GM03348 (cell line): ENCODE results near the gene CPAMD8.
"Not testable (repeated sequence)": the region's sequence is repeated elsewhere in the genome, so short reads cannot be mapped to it uniquely, and the experiment has no call there.

Experiments
- DNase-seq: peaks from one replicate; pipeline ENCODE4 v3.0.0; 2012; ENCODE audit warnings: low spot score

CPAMD8 gene

DNA sequence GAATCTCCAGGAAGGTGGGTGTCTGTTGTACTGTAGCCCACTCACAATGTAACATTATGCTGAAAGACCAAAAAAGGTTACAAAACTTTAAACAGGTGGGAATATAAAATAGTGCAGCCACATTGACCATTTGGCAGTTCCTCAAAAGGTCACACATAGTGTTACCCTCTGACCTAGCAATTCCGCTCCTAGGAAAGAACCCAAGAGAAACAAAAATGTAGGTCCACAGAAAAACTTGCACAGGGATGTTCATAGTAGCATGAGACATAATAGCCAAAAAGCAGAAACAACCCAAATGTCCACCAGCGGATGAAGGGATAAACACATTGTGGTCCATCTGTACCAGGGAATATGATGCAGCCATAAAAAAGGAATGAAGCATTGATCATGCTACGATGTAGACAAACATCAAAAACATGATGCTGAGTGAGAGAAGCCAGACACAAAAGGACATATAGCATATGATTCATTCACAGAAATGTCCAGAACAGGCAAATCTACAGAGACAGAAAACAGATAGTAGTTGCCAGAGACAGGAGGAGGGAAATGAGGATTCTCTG, 27.9 kb downstream of the CPAMD8 start:
- DNase-seq = no peak

DNA sequence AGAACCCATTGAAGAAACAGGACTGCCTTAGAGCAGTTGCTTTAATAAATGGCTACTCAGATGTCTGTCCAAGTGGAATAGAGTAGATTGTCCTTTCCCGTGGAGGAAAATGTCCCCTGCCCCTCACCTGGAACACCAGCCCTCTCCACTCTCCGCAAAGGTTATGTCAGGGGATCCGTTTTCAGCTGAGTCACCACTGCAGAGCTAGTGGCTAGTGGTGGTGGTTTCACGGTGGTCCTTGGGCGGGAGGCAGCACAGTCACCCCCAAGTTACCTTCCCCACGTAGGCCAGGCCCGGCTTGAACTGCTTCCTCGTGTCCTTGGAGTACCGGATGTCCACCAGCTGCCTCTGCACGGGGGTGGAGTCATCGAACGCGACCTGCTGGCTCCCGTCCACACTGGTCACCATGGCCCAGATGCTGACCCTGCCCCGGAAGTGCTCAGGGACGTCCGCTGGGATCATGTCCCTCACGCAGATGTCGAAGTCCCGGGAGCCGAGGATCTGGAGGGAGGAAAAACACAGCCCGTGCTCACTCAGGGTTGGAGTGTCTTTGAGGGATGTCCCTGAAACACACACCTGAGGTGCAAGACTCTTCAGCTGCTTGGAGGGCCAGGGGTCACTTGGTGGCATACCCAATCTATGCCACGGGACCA, 29.6 kb downstream of the CPAMD8 start:
- DNase-seq = not testable (repeated sequence)

DNA sequence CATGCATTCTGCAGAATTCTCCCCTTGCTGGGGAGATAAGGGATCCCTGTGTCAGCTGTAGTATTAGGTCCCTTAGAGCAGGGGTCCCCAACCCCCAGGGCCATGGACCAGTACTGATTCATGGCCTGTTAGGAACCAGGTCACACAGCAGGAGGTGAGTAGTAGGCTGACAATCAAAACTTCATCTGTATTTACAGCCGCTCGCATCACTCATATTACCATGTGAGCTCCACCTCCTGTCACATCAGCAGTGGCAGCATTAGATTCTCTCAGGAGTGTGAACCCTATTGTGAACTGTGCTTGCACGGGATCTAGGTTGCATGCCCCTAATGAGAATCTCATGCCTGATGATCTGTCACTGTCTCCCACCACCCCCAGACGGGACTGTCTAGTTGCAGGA, 37.9 kb downstream of the CPAMD8 start:
- no peak for DNase-seq

DNA sequence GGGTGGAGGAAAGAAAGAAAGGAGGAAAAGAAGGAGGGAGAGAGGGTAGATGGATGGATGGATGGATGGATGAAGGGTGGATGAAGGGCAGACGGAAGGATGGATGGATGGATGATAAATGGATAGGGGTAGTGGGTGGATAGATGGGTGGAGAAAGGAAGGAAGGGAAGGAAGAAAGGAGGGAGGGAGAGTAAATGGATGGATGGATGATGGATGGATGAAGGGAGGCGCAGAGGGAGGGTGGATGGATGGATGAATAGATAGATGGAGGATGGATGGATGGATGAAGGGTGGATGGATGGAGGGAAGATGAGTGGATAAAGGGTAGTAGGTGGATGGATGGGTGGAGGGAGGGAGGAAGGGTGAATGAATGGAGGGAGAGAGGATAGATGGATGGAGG, 41.2 kb downstream of the CPAMD8 start:
- no peak for DNase-seq

DNA sequence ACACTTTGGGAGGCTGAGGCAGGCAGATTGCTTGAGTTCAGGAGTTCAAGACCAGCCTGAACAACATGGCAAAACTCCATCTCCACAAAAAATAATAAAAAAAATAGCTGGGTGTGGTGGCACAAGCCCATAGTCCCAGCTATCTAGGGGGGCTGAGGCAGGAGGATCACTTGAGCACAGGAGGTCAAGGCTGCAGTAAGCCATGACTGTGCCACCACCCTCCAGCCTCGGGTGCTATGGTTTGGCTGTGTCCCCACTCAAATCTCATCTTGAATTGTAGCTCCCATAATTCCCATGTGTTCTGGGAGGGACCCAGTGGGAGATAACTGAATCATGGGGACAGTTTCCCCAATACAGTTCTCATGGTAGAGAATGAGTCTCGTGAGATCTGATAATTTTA, 44.0 kb downstream of the CPAMD8 start:
- not testable (repeated sequence) for DNase-seq

DNA sequence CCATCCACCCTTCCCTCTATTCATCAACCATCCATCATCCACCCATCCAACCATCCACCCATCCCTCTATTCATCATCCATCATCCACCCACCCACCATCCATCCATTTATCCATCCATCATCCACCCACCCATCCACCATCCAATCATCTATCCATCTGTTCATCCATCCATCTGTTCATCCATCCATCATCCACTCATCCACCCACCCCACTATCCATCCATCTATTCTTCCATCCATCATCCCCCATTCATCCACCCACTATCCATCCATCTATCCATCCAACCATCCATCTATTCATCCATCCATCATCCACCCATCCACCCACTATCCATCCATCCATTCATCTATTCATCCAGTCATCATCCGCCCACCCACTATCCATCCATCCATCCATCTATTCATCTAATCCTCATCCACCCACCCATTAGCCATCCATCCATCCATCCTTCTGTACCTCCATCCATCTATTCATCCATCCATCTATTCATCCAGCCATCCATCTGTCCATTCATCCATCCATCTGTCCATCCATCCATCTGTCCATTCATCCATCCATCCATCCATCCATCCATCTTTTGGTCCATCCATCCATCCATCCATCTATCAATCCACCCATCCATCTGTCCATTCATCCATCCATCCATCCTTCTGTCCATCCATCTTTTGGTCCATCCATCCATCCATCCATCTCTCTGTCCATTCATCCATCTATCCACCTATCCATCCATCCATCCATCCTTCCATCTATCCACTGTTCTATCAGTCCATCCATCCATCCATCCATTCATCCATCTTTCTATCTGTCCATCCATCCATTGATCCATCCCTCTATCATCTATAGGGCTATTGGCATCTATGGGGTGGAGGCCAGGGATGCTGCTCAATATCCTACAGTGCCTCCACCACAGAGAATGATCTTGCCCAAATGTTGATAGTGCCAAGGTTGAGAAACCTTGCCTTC, 47.5 kb downstream of the CPAMD8 start:
- DNase-seq = no peak

DNA sequence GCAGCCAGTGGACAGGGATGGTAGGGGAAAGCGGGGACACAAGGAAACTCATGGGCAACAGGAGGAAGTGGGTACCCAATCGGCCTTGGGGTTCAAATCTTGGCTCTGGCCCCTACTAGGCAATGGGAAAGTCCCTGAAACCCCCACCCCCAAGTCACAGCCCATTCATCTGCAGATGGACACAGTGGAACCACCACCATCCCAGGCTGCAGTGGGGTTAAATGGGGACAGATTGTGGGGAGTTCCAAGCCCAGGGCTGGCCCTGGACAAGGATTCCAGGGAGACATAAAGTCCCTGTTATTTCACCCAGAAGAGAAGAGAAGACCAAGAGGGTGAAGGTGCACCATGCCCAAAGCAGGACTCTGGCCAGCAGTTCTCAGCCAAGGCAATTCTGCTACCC, 48.5 kb downstream of the CPAMD8 start:
- DNase-seq = no peak

DNA sequence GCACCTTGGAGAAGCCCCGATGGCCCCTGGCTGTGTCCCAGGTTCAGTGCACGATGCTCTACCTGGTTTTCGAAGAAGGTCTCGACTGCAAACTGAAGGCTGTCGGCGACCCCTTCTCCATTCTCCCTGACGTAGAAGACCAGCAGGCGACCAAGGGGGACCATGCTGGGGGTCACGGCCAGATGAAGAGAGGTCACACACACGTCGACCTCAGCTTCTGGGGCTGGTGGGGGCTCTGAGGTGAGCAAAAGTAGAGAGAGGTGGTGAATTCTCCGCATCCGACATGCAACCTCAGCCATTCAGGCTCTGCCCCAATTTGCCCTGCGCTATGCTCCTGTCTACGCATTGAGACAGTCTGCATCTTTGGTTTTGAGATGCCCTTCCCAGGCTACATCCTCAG, 49.3 kb downstream of the CPAMD8 start:
- DNase-seq = no peak

DNA sequence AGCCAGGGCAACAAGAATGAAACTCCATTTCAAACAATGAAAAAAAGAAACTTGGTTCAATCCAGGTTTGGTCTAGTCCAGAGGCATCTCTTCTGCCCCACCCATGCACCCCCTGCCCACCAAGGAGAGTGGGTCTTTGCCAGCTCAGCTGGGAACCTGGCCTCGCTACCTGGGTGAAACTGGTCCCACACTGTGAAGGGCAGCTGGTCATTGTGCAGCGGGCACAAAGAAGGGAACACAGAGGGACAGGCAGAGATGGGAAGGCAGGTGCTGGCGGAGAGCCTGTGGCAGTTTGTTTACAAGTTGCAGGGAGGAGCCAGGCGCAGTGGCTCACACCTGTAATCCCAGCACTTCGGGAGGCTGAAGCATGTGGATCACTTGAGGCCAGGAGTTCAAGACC, 50.2 kb downstream of the CPAMD8 start:
- DNase-seq = no peak

DNA sequence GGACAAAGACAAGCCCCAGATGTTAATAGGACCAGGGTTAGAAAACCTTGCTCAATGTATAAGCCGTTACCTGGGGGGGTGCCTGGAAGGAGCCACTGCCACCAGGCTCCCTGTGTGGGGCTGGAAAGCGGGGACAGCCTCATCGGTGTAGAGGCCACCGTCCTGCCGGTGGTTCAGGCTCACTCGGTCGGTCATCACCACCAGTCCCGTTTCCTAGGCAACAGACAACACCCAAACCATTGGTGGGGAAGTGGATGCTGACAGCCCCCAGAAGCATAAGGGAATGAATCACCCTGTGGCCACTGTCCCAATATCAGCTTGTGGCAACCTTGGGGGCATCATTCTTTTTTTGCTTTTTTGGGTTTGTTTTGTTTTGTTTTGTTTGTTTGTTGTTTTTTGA, 55.8 kb downstream of the CPAMD8 start:
- no peak for DNase-seq

DNA sequence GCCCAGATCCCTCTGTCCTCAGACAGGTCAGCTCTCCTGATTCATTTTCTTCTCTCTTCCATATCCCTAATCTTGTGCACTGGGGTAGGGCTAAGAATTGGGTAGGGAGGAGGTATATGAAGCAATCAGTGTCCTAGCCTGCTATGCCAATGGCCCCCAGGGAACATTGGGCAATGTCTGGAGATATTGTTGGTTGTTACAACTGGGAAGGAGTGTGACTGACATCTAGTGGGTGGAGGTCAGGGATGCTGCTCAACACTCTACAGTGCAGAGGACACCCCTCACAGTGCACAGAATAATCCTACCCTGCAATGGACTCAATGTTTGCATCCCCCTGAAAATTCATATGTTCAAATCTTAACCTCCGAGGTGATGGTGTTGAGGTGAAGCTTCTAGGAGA, 57.5 kb downstream of the CPAMD8 start:
- DNase-seq = no peak

DNA sequence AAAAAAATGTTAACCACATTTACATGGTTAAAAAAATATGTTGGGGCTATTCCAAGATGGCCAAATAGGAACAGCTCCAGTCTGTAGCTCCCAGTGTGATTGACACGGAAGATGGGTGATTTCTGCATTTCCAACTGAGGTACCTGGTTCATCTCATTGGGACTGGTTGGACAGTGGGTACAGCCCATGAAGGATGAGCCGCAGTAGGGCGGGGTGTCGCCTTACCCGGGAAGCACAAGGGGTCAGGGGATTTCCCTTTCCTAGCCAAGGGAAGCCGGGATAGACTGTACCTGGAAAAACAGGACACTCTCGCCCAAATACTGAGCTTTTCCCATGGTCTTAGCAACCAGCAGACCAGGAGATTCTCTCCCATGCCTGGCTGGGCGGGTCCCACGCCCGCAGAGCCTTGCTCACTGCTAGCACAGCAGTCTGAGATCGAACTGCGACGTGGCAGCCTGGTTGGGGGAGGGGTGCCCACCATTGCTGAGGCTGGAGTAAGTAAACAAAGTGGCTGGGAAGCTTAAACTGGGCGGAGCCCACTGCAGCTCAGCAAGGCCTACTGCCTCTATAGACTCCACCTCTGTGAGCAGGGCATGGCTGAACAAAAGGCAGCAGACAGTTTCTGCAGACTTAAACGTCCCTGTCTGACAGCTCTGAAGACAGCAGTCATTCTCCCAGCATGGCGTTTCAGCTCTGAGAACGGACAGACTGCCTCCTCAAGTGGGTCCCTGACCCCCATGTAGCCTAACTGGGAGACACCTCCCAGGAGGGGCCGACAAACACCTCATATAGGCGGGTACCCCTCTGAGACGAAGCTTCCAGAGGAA, 65.4 kb downstream of the CPAMD8 start:
- not testable (repeated sequence) for DNase-seq

DNA sequence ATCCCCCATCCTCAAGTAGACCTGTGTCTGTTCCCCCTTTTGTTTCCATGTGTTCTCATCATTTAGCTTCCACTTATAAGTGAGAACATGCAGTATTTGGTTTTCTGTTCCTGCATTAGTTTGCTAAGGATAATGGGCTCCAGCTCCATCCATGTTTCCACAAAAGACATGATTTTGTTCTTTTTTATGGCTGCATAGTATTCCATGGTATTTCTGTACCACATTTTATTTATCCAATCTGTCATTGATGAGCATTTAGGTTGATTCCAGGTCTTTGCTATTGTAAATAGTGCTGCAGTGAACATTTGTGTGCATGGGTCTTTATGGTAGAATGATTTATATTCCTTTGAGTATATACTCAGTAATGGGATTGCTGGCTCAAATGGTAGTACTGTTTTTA, 68.3 kb downstream of the CPAMD8 start:
- DNase-seq = not testable (repeated sequence)

DNA sequence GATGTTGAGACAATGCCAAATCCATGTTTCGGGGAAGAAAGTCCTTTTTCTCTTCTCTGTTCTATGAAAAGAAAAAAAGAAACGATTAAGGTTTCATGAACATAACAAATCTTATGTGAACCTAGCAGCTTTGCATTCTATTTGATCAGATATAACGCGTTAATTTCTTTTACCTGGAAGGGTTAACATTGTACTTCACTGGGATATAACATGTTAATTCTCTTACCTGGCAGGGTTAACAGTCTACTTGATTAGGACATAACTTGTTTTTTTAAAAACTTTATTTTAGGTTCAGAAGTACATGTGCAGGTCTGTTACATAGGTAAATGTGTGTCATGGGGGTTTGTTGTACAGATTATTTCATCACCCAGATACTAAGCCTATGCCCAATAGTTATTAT, 68.8 kb downstream of the CPAMD8 start:
- DNase-seq = no peak

DNA sequence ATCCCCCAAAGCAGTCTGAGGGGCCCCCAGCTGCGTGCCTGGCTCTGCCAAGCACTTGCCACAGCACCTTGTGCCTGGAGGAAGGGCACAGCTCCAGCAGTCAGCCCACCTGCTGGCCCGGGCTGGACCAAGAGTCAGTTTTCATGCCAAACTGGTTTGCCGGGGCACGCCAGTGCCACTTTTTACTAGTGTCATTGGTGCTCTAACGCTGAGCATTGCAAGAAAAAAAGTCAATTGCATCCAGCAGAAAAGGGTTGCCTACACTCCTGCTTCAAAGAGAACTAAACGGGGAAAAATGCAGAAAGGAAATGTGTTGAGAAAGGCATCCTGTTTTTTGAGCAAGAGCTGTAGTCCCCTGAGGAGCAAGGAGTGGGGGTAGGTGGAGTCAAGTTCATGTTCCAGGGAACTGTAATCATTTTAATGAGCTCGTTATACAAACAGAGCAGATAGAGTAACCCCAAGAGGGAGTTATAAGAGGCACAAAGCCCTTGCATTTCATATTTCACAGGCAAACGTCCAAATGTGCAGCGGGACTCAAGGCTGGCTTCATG, 69.4 kb downstream of the CPAMD8 start:
- no peak for DNase-seq

DNA sequence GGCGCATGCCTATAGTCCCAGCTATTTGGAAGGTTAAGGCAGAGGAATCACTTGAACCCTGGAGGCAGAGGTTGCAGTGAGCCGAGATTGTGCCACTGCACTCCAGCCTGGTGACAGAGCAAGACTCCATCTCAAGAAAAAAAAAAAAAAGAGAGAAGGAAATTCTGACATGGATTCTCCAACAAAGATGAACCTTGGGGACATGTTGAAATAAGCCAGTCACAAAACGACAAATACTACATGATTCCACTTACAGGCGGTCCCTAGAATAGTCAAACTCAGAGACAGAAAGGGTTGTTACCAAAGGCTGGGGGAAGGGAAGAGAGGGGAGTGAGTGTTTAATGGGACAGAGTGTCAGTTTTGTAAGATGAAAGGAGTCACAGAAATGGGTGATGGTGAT, 71.4 kb downstream of the CPAMD8 start:
- DNase-seq = no peak

DNA sequence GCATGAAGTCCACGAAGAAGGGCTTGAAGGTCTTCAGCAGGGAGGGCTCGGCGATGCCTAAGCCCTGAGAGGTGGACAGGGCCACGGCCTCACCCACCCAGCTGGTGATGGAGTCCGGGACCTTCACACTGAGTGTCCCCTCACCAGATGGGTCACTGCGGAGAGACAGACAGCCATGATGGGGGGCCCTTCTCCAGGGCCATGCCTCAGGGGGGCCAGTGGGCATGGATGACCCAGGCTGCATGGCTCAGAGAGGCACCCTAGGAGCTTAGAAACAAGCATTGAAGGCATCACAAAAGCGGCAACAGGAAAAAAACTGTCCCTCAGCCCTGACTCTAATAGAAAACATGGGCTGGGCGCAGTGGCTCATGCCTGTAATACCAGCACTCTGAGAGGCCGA, 74.6 kb downstream of the CPAMD8 start:
- DNase-seq = no peak

DNA sequence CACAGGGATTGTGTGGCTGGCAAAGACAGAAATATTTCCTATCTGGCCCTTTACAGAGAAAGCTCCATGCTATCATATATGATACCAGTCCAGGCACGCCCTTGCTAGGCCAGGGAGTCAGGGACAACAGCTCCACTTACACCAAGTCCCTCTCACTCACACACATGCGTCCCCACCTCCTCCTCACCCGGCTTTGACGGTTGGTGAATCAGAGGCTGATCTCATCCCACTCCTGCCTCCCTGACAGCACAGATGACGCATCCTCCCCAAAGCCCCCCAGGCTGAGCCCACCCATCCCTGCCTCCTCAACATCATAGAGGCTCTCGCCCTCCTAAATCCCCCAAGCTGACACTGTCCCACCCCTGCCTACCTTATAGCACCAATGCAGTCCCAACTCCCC, 75.1 kb downstream of the CPAMD8 start:
- DNase-seq = no peak

DNA sequence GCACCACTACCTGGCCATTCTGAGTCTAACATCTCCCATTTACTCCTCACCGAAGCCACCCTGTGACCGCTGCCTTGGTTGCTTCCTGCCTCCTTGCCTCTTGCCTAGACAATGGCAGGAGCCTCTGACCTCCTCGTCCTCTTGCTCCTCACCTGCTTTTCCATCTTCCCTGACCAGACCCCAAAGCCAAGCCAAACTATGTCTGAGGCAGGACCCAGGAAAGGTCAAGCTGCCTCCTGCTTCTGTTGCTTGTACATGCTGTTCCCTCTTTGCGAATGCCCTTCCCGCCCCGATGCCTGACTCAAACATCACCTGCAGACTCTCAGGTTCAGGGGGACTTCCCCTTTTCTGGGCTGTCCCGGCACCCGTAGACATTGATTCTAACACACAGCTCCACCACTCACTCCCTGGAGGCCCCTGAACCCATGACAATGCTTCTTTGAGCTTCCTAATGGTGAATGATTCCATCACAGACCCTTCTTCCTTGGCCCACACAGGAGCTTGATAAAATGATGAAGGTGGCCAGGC, 77.0 kb downstream of the CPAMD8 start:
- no peak for DNase-seq

DNA sequence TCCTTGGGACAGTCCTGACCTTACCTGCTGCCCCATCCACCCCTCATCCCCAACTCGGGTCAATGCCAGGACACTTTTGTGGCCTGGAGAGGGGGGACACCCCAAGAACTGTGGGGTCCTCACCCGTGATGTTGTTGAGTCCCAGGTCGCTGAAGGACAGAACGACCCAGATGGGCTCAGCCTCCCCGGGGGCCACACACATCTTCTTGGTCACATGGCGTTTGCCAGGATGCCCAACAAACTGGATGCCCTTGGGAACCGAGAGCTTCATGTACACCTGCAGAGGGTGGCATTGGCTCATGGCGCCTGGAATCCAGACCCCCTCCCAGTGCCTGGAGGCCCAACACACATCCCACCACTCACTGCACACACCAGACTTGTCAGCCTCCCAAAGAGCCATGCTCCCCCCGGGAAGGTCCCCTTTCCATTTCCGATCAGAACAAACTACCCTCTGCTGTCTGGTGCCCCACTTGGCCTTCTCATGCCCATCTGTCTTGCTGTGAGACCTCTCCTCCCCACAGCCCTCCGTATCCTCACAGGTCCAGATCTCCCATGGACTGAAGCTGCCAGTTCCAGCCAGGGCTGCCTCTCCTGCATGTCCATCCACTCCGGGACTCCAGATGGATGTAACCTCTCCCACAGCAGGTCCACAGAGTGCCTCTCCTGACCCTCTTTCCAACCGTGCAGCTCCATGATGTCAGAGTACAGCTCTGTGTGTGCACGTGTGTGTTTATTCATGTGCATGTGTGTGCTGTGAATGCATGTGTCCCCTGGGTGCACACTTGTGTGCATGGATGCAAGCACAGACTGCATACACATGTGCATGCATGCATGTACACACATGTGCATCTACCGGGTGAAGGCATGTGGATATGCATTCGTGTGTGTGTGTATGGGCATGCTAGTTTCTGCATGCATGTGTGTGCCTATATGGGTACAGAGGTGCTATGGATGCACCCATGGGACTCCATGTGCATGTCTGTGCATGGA, 79.4 kb downstream of the CPAMD8 start:
- DNase-seq = no peak
